KOPT-K1 (cell line): Measurements from ENCODE around the gene PTPRG.
A peak's percentile ranks its signal among the peaks of the same experiment; 100 is the strongest.
"Not testable (repeated sequence)": the region's sequence is repeated elsewhere in the genome, so short reads cannot be mapped to it uniquely, and the experiment has no call there.

Experiments
- H3K27ac ChIP-seq: fragments of 200-600 bp; sonication (generic); 2 replicates; pipeline ENCODE4 v1.5.1; 2016; ENCODE audit warnings: antibody characterized with exemption, mild to moderate bottlenecking, low read depth, low read length; ENCODE audit not compliant: poor library complexity, severe bottlenecking
- H3K36me3 ChIP-seq: fragments of 200-600 bp; sonication (generic); 2 replicates; pipeline ENCODE4 v1.5.1; 2017; ENCODE audit warnings: antibody characterized with exemption, mild to moderate bottlenecking, low read length, moderate library complexity; ENCODE audit not compliant: insufficient read depth
- H3K9me3 ChIP-seq: fragments of 200-600 bp; sonication (generic); 2 replicates; pipeline ENCODE4 v1.5.1; 2017; ENCODE audit warnings: antibody characterized with exemption, low read length, mild to moderate bottlenecking; ENCODE audit not compliant: insufficient read depth, poor library complexity, severe bottlenecking

Gene PTPRG

DNA sequence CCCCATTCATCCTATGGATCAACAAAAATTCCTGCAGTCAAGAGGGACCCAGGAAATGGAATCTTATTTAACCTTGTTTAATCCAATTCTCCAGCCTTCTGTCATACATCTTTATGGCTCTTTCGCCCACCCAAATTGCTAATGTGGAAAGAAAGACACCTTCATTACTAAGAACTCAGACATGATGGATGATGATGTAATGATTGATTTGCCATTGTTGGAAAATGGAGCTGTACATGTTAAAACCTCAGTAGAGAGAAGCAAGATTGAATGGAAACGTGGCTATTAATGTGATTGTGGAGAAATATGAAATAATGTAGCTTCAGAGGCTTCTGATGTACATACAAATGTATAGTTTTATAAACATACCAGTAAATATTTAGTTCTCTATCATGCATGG, 15.7 kb upstream of the PTPRG start:
- H3K36me3 ChIP-seq, result no peaks in the 10 kb centered on the region
- no peaks in the 10 kb centered on the region for H3K9me3 ChIP-seq
- H3K27ac ChIP-seq, result no peak overlapping the region

DNA sequence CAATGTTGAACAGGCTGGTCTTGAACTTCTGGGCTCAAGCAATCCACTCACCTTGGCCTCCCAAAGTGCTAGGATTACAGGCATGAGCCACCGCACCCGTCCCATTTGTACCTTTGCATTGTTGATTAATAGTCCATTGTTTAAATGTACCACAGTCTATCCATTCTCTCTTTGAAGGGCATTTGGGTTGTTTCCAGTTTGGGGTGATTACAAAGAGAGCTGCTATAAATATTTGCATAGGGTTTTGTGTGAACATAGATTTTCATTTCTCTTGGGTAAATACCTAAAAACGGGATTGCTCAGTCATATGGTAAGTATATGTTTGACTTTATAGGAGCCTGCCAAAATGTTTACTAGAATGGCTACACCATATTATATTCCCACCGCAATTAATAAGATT, 13.7 kb upstream of the PTPRG start:
- Histone ChIP-seq H3K36me3 (no peaks in the 10 kb centered on the region), H3K9me3 (no peaks in the 10 kb centered on the region), H3K27ac (no peak overlapping the region)

DNA sequence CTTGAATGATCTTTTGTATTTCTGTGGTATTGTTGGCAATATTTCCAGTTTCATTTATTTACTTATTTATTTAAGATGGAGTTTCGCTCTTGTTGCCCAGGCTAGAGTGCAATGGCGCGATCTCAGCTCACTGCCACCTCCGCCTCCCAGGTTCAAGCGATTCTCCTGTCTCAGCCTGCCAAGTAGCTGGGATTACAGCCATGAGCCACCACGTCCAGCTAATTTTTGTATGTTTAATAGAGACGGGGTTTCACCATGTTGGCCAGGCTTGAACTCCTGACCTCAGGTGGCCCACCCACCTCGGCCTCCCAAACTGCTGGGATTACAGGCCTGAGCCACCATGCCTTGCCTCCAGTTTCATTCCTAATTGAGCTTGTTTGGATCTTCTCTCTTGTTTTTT, 8.7 kb upstream of the PTPRG start:
- H3K27ac ChIP-seq, H3K36me3 ChIP-seq, H3K9me3 ChIP-seq: not testable (repeated sequence)

DNA sequence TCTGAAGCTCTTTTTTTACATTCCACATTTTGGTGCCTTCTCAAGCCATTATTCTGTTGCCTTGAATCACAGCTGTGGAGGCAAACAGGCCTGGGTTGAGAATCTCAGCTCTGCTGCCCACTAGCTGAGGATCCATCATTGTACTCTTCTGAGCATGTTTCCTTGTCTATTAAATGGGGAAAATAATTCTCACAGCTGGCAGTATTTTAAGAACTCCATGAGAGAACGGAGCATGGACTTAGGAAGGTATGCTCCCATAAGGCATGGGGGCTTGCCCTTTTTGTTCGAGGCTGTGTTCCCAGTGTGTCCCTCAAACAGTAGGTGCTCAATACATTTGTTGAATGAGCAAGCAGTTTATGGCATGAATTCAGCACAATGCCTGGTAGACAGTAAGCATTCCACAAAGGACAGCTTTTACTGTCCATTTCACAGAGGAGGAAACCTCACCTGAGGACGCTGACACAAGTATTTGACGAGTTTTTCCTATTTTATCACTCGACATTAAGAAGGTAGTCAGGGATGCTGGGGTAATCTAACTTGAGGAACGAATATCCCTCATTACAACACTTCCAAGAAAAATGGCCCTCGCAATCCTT, 2.1 kb upstream of the PTPRG start:
- H3K9me3 ChIP-seq, result peaks cover 38% of the 10 kb centered on the region
- no peaks in the 10 kb centered on the region for H3K36me3 ChIP-seq
- no peak overlapping the region for H3K27ac ChIP-seq

DNA sequence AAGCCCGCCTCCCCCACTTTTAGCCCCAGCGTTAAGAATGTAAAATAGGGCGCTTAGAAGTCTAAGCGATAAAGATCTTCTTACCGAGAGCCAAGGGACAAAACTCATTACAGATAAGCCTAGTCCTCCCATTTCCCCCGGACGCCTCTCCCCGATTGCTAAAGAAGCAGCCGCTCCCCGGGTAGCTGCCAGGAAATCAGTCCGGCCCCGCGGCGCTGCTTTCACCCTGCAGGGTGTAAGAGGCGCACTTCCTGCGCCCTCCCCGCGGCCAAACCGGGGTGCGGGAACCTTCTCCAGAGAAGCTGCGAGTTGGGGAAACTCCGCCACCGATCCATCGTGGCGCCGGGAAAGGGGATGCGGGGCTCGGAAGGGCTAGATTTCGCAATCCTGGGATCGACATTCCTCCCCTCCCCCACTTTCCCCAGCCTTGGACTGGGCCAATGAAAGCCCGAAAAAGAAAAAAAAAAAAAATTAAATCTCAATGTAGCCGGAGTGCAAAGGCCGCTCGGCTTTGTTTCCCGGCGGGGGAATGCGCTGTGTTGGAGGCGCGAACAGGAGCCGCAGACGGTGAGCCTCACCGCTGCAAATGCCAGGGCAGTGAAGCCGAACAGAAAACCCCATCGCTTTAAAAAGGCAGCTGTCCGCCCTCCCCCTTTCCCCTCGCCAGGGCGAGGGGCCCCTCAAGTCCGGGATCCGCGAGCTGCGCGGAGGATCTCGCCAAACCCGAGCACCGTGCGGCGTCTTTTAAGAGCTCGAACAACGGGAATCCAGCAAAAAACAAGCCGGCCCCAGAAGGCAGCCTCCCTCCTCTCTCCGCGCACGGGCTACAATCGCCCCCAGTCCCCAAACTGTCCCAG, 626 bp upstream of the PTPRG start:
- peak overlapping the region; percentile 36 for H3K27ac ChIP-seq

DNA sequence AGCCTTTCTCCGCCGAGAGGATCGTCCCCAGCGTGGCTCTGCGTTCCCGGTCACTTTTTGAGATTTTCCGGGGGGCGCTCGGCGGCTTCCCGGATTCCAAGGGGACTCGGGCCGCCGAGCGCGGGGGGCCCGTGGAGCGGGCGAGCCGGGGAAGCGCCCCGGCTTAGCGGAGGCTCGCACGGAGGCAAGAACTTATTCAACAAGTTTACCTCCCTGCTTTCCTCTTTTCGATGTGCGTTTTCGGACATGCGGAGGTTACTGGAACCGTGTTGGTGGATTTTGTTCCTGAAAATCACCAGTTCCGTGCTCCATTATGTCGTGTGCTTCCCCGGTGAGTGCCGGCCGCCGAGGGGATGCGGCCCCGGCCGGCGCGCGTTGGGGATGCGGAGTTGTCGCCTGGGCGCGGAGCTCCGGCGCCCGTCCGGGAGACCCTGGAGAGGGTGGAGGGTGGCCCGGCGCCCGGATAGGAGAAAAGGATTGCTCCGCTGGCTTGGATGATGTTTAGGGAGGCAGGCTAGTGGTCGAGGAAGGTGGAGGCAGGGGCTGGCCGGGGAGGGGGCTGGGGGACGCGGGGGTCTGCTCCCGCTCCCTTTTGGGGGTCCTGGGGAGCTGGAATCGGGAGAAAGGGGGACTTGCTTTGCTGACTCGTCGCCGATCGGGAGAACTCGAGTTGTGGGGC, 810 bp downstream of the PTPRG start:
- Histone ChIP-seq H3K36me3 (no peaks in the 10 kb centered on the region), H3K9me3 (peaks cover 40% of the 10 kb centered on the region), H3K27ac (no peak overlapping the region)

More for the DNA sequence above, 626 bp upstream of the PTPRG start:
- Histone ChIP-seq H3K9me3 (peaks cover 40% of the 10 kb centered on the region), H3K36me3 (no peaks in the 10 kb centered on the region)

DNA sequence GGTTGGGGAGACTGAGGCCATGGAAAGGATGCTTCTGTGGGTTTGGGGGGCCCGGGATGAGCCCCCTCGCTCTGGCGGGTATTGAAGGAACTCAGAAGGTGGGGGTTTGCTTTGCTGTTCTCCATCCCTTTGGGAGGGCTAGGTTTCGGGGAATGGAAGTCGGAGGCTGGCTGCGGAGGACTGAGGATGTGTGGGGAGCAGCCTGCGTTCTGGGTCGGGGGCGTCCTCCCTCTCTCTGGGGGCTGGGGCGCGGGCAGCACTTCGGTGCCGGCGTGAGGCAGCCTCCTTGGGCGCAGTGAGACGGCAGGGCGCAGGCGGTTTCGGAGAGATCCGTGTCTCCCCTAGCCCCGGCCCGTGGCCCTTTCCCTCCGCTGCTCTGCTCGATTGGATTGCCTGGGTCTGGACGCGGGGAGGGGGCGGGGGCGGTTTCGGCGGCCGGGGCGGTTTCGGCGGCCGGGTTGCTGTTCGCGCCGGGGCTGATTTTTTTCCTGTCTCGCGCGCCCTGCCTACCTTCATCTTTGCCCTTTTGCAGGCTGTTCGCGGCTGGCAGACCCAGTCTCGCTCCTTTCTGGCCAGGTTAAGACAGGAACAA, 1.4 kb downstream of the PTPRG start:
- H3K36me3 ChIP-seq, result no peaks in the 10 kb centered on the region
- no peak overlapping the region for H3K27ac ChIP-seq
- H3K9me3 ChIP-seq, result peaks cover 40% of the 10 kb centered on the region

DNA sequence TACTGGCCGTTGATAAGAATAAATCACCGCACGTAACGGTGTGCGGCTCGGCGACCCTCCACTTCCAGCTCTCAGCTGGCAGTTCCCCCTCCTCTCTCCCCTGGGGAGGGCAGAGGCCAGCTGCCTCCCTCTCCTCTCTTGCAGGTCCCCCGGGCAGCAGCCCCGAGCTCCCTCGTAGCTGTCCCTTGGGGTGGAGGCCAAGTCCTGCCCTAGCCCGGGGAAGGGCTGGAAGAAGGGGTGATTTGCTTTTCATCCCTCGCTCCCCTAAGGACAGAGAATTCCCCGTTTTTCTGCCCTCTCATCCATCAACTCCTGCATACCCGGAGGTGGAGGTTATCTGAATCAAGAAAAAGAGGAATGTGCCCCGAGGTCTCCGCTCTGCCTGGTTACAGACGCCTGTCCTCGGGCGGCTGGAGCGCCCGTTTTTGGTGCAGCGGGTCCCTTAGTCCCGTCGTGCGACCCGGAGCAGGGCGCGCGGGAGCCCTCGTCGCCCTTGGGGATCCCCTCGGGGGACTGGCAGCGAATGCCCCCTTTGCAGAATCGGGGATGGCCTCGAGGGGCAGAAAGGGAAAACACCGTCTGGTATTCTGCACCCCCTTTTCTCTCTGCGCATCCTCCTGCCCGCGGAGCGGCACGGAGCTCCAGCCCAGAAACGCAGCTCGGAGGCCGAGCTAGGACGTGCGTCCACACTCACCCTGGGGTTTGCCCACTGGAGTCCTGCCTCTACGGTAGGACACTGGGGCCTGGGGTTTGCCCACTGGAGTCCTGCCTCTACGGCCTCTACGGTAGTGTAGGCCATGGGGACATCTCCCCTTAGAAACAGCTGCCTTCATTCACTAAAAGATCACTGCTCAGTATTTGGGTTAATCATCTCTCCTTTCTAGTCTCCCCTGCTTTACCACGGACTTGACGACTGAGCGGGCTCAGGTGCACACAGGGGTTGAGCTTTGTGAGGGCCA, 2.2 kb downstream of the PTPRG start:
- H3K9me3 ChIP-seq, result peaks cover 37% of the 10 kb centered on the region
- no peak overlapping the region for H3K27ac ChIP-seq
- H3K36me3 ChIP-seq, result no peaks in the 10 kb centered on the region

DNA sequence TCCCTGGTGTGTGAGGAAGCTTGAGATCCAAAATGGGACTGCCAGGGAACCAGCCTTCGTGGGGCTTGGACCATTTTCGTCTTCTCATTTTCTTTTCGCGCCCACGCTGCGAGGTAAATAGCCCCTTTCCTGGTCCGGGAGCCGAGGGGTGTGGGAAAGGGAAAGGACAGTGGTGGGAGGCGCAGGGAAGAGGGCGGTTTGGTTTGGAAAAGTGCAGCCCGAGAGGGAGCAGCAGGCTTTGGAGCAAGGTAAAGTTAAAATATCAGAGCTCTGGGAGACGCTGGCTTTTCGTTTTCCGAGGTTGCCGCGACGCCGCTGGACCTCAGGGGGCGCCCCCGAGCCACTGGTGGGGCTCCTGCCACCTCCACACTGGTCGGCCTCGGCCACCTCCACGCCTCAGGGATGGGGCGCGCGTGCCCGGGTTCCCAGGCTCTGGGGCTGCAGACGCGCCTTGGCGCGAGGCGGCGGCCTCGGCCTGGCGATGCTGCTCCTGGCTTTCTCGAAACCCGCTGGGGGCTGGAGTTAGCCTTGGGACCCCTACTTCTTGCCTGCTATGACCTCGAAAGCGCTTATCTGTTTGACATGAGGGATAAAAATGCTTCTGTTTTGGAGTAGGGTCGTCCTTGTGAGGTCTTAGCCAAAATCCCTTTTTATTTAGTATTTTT, 3.2 kb downstream of the PTPRG start:
- no peaks in the 10 kb centered on the region for H3K36me3 ChIP-seq
- H3K9me3 ChIP-seq, result peaks cover 28% of the 10 kb centered on the region
- no peak overlapping the region for H3K27ac ChIP-seq

DNA sequence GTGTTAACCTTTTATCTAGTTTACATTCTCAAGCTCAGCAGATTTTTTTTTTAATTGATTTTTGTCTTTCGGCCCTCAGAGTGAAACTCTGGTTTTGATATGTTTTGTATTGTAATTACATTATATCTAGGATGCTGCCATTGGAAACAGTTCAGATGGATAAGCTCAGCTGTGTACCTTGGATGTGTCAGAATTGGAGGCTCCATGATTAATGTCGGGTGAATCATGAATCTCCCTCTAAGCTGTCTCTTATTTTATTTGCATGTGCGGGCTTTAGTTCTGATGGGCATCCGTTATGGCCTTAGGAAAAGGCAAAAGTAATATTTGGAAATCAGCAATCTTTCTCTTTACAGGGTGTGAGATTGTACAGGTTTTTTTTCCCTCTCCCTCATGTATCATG, 4.2 kb downstream of the PTPRG start:
- no peaks in the 10 kb centered on the region for H3K36me3 ChIP-seq
- no peak overlapping the region for H3K27ac ChIP-seq
- H3K9me3 ChIP-seq, result peaks cover 19% of the 10 kb centered on the region

DNA sequence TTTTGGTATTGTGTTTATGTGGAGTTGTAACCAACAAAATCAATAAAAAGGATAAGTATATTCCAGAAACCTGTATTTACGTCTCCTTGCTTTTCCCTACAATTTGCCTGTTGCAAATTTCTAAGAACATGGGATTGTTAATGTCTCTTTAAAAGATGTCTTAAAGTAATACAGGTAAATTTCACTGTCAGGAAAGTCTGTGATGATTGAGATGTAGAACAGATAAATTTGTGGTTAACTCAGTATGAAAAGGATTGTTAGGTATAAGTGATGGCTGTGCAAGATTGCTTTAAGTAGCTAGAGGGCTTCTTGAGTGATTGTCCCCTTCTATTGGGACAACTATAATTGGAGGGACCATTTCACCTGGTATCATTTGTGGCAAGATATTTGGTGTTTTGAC, 6.8 kb downstream of the PTPRG start:
- Histone ChIP-seq H3K36me3 (no peaks in the 10 kb centered on the region), H3K9me3 (peaks cover 9% of the 10 kb centered on the region), H3K27ac (no peak overlapping the region)

DNA sequence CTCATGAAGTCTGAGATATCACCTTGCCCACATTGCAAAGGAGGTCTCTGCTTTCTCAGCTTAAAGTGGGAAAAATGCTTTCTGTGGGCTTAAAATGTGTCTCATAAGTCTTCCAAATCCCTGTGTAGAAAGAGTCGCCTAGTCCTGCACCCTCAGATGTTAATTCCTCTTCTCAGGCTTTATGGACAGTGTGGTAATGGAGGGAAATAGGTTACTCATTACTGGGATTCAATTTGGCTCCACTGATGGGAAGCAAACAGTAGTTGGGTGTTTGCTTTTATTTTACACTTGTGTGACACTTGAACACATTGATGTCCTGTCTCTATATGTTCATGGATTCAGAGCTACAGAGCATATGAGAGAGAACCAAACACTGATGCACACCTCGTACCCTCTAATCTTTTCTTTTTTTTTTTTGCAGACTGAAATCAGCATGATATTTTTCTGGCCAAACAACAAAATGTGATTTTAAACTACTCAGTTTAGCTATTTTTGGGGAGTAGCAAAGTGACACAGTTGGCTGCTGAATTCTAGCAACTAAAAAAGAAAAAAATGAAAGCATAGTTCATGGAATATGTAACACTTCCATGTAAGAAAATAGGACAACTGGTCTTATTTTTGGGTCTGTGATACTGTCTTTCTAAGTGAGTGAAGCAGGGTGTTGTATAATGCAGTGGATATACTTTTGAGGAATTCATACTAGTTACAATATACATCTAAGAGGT, 8.6 kb downstream of the PTPRG start:
- H3K9me3 ChIP-seq, result peaks cover 3% of the 10 kb centered on the region
- H3K27ac ChIP-seq, result no peak overlapping the region

DNA sequence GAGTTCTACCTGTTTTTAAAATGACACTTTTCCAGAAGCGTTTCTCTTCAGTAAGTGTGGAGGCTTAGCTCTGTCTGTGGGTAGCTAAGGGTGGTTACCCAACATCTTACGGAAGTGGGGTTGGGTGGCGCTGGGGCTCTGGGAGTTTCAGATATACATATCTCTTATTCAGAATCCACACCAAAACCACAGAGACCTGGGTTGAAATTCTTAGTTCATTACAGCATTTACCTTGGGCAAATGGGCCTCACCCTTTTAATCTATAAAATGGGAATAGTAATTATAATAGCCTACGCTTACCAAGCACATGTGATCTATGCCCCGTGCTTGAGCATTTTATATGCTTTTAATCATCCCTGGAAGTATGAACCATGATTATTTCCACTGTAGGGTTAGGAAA, 9.4 kb downstream of the PTPRG start:
- no peak overlapping the region for H3K27ac ChIP-seq
- H3K9me3 ChIP-seq, result peaks cover 3% of the 10 kb centered on the region

More for the DNA sequence above, 8.6 kb downstream of the PTPRG start:
- no peaks in the 10 kb centered on the region for H3K36me3 ChIP-seq

More for the DNA sequence above, 9.4 kb downstream of the PTPRG start:
- H3K36me3 ChIP-seq, result no peaks in the 10 kb centered on the region
